Fibroblast of lung (primary cell): Measurements from ENCODE around the gene FBXW9.

Experiments
- CTCF ChIP-seq, 2 donors: IDR thresholded peaks in 1 of 2; conservative IDR thresholded peaks in 1 of 2; 1 replicate in 1 of 2; 2 replicates in 1 of 2; pipeline ENCODE4 v1.5.1; 2011 to 2012; ENCODE audit warnings: low read length in 2 of 2, control low read depth in 1 of 2, inconsistent platforms in 1 of 2, low read depth in 1 of 2, mild to moderate bottlenecking in 1 of 2
- EZH2 ChIP-seq: IDR thresholded peaks from 2 replicates; pipeline ENCODE4 v1.5.1; 2012; ENCODE audit warnings: low read length, control low read depth, mild to moderate bottlenecking; ENCODE audit errors: missing control alignments

GRCh38 chr19:12695997-12696365, 450 bp downstream of the FBXW9 start:
- no peak for TF ChIP-seq CTCF (conservative IDR thresholded peaks at IDR 0.05 in 1 of 2, IDR thresholded peaks at IDR 0.05 in 1 of 2; ENCODE audit: low read depth in 1 of 2, low read length in 2 of 2)
- no peak for TF ChIP-seq EZH2
